Stimulated activated CD4-positive, alpha-beta T cell treated with anti-CD3 and anti-CD28 coated beads, Interleukin-4, amount 100 ng/mL, for 24 hours (primary cell): Measurements from ENCODE around the gene CPSF2.

Experiments
- DNase-seq: peaks from one replicate; pipeline ENCODE4 v3.0.0-alpha.2; 2020

CPSF2 gene

DNA sequence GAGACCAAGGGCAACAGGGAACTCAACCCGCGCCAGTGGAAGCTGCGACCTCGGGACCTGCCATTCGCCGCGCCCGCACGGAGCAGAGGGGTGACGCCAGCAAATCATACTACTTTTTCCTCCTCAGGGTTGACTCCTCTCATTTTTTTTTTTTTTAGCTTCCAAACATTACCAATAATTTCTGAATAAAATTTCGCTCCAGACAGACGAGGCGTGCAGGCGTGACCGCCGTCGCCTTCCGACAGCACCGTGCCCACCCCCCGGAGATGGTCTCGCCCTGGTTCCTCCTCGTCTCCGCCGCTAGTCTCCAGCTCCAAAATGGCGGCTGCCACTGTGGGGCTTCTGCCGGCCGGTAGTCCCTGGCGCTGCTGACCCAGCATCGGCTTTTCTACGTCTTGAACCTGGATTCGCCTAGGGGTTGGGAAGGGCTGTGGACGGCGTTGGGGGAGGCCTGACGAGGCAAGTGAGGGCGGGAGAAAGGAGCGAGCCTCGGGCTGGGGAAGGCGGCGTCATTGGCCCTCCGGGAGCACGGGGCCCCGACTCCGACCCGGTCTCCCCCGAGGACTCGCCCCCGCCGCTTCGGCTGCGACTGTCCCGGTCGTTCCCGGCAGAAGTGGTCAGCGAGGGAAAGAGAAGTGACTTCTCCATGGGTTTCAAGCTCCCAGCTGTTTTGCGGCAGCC, at the start of gene CPSF2, which contains the start of gene NDUFB1:
CPSF2 (plus strand) TSS at position 300 of the 681 bp plus-strand sequence. CDS start 9,016 bp downstream, outside the sequence.
NDUFB1 (minus strand) TSS at position 37 of the 681 bp plus-strand sequence. CDS start 4,069 bp downstream, outside the sequence.
- peak; percentile 88 for DNase-seq

DNA sequence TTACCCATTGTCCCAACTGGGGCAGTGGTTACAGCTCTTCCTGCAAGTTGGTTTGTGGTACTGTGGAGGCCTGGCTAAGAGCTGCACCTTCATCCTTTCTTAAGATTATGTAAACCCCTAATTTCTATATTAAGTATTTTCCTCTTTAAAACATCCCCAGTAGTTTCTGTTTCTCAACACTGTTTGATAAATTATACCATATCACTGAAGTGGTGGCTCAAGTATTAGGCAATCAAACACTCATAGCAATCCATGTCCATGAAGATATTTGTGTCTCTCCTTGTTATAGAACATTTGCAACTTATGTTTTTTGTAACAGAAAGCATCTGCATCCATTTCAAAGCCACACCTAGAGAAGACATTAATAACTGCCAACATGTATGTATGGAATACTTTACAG, 47.2 kb upstream of the CPSF2 start:
- DNase-seq: no peak

DNA sequence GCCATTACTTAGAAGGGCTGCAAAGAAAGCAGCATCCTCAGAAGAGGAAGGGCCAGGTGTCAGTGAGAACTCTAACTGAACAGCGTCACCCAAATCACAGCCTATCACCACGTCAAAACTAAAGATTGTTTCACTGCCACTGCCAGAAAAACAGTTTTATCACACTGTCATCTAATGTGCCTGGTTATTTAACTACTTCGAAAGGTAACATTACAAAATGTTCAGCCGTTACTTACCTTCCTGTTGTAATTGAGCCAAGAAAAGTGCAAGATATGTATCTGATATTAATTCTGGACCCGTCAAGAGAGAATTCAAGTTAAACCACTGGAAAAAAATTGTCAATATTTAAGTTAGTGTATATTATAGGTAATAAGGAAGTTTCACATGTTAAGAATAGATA, 33.3 kb upstream of the CPSF2 start:
- DNase-seq: no peak

DNA sequence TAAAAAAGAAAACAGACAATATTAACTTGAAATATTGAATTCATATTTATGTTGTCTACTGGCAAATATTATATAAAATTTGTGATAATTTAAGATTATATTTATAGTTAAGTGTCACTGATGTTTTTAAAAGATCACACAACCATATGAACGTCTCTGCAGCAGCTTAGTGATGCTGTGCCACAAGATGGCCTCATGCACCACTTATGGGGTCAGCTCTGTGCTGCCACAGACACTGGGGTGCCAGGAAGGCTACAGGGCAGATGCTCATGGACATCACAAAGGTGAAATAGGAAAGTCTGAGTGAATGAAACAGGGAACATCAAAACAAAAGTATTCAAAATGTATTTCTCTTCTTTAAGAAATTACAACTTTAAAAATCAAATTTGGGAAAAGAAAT, 28.4 kb upstream of the CPSF2 start:
- DNase-seq: no peak

DNA sequence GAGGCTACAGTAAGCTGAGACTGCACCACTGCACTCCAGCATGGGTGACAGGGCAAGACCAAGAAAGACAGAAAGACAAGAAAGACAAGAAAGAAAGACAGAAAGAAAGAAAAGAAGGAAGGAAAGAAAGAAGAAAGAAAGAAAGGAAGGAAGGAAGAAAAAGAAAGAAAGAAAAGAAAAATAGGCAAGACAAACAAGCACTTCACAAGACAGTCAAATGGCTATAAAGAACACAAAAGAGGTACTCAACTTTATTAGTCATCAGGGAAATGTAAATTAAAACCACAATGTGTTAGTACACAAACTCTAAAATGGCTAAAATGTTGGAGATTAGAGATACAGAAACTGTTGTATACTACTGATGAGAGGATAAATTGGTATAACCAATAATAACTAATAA, 22.0 kb upstream of the CPSF2 start:
- no peak for DNase-seq

DNA sequence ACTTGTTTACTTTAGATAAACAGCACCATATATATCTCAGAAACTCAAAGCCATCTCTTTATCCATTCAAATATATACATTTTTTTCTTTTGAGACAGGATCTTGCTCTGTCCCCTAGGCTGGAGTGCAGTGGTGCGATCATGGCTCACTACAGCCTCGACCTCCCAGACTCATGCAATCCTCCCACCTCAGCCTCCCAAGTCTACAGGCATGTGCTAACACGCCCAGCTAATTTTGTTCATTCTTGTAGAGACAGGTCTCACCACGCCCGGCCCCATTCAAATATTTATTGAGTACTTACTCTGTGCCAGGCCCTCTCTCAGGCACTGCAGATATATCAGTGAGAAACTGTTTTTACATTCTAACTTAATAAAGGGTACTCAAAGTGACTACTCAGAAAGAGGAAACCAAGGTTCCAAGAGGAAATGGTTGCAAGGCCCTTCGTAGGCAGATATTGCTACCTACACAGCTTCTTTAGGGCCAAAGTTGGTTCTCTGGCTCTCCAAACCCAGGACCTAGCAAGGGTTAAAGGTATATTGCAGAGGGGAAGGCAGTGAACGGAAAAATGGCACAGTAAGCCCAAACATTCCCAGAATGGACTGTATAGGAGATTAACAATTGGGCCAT, 18.3 kb upstream of the CPSF2 start:
- DNase-seq: no peak

DNA sequence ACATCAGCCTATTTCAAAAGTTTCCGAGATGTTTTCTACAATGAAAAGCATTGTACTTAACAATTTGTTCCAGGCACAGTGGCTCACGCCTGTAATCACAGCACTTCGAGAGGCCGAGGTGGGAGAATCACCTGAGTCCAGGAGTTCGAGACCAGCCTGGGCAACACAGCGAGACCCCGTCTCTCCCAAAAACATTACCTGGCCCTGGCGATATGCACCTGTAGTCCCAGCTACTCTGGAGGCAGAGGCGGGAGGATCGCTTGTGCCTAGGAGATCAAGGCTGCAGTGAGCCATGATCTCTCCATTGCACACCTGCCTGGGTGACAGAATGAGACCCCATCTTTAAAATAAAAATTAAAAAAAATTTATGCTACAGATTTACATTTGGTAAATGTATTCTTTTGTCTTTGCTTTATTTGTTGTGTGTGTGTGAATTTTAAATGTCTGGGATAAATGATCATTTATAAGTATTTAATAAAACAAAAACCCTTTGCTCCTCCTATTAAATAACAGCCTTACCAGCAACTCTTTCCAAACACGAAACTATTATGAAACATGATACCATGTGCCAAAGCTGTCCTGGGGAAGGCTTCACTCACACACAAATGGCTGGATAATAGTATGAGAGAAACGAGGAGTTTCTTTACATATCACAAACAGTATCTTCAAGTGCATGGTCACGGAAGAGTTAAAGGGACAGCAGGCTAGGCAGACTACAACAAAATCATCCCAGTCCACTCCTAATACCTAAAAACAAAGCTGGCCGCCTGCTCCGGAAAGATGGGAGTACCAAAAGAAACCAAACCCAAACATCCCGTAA, 16.5 kb upstream of the CPSF2 start:
- no peak for DNase-seq

DNA sequence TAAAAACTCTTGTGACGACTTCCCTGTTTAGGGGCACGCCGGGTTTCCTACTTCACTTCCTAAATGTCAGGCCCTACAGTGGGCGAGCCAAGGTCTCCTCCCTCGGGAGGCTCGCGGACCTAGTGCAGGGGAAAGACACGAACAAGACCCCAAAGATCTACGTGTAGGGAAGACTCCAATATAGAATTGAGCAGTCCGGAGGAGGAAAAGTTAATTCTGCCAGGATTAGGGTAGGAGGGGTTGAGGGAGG, 16.0 kb upstream of the CPSF2 start:
- peak; percentile 24 for DNase-seq

DNA sequence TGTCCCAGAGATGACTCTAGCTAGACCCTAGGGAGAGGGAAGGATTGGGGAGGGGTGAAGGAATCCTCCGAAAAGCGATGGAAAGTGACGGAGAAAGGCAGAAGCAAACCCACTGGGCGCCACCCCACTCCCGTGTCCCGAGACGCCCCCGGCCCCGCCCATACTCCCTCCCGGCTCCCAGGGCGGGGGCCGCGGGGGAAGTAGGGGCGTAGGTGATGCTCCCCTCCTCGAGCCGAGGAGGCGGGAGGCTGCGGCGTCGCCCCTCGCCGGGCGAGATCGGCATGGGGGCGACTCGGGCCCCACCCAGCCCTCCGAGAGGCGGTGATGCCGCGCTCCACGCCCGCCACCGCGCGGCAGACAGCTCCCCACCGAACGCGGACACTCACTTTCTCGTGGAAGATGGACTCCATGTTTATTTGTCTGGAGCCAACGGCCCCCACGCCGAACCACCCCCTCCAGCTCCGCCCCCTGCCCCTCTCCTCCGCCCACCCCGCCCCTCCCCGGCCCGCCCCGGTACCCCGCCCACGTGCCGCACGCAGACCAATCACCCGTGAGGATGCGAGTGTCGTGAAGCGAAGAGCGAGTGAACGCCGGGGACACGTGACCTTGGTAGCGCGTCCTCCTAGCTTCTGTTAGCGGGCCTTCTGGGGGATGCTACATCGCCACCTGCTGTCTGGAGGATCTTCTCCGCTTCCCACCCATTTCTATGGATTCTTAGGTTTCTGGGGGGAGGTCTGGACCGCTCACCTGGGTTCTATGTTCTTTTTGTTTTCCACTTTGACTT, 15.4 kb upstream of the CPSF2 start, which contains the start of gene ATXN3:
ATXN3 (minus strand) TSS at position 440 of the 784 bp plus-strand sequence; CDS start at position 410, 30 bp downstream.
- peak; percentile 97 for DNase-seq

DNA sequence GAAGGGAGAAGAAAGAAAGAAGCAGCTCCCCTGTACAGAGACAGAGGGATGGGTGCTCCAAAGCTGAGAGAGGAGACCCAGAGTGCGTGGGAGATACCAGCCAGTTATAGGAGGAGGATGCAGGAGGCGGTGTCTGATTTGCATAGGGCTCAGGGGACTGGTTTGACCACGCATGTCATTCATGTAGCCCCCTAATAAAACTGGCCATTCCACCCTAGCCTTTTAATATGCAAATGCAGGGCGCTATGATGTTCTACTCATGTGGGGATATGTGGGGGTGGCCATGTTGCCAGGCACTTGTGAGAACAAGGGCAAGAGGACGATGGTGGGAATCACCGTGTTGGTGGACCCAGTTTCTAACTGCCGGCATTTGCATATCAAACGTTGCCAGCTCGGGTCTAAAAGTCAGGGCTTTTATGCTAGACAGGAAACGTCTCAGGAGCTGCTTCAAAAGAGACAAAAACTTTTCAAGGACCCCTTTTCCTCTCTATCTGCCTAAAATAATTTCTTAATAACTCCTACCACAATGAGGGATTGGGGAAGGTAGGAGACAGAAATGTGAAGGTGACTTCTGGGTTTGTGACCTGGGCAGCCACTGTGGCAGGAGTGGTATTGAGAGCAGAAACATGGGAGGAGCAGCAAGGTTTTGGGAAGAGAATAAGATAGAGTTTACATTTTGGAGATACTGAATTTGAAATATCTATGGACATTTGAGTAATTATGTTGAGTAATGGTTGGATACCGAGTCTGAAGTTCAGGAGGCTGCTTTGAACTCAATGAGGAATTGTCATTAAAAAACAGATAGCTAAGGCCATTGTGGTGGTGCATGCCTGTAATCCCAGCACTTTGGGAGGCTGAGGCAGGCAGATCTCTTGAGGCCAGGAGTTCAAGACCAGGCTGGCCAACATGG, 13.2 kb upstream of the CPSF2 start:
- peak; percentile 29 for DNase-seq

DNA sequence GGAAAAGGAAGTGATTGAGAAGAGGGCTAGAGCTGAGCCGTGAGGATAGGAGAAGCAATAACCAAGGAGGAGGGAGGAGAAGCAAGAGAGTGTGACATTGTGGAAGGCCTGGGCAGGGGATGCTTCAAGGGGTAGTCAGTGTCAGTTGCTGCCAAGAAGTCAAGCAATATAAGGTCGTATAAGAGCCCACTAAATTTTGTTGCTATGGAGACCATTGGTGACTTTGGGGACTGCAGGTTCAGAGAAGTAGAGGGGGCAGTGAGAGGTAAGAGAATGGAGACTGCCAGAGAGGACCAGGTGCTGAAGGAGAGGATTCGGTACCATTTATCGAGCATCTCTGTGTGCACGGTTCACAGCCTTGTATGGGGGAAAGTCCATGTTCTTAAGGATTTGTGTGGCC, 12.3 kb upstream of the CPSF2 start:
- no peak for DNase-seq

DNA sequence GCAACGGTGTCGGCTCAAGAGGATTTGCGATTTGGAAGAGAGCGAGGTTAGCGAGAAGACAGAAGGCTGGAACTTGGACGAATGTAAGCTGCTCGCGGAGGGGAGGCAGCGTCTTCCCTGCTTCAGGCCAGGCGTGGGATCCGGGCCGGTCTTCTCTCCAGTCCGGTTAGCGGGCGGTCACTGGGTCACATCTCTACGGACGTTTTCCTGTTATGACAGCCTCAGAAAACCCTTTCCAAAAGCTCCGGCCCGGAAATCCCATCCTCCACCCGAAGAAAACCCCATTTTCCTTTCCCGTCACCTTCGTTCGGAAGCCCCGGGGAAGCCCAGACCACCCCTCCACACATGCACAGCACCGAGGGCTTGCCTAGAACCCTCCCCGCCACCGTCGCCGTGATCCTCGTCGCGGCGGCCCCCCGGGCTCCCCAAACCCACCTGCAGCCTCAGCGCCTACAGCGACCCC, 531 bp upstream of the CPSF2 start:
- no peak for DNase-seq

DNA sequence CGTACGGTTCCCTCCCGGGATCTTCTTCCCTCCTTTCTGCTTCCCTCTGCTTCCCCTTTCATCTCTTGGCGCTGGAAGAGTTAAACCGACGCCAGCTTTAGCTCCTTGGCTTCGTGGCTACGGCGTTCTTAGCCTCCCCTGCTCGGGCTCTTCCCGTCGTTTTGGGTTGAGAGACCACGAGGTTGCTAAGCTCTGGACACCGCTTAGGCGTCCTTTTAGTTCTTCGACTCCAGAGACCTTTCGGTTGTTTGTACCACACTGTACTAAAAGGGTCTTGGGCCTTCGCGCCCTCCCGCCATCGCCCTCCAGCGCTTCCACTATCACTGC, 545 bp downstream of the CPSF2 start:
- peak; percentile 13 for DNase-seq

DNA sequence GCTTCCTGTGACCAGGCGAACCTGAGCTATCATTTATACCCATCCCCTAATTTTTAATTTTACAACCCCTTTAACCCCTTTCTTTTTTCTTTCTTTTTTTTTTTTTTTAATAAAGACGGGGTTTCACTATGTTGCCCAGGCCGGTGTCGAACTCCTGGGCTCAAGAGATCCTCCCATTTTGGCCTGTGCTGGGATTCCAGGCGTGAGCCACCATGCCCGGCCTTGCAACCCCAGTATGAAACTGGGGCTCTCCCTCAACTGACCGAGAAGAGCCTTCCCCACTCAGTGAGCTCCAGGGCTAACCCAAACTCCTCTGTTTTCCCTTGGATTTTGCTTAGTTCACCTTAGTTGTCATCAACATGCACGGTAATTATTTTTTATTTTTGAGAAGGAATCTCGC, 992 bp downstream of the CPSF2 start:
- DNase-seq: no peak

DNA sequence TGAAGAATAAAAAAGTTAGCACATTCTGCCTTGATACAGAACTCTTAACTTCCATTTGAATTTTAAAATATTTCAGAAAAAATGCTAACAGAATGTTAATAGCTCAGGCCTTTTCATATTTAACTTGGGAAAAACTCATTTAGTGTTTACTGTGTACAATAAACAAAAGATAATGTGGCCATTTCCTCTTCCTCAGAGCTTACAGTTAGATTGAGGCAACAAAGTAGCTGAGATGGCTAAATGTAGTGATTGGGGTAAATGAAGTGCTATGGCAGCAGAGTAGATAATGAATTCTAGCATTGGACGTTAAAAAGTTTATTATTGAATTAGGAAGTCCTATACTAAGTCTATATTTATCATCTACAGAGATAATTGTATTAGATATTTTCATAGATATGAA, 12.7 kb downstream of the CPSF2 start:
- no peak for DNase-seq

DNA sequence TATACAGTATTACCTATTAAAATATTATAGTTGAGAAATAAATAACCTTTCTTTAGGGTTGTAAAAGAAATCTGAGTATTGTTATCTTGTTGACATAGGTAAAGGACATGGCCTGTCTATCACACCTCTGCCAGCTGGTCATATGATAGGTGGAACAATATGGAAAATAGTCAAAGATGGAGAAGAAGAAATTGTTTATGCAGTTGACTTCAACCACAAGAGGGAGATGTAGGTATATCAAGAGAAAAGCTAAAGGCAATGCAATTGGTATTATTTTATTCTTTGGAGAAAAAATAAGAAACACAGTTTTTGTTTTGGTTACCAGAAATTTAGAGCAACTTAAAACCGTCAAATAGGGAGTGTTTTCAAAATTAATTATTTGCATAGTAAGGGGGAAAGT, 13.5 kb downstream of the CPSF2 start:
- no peak for DNase-seq

DNA sequence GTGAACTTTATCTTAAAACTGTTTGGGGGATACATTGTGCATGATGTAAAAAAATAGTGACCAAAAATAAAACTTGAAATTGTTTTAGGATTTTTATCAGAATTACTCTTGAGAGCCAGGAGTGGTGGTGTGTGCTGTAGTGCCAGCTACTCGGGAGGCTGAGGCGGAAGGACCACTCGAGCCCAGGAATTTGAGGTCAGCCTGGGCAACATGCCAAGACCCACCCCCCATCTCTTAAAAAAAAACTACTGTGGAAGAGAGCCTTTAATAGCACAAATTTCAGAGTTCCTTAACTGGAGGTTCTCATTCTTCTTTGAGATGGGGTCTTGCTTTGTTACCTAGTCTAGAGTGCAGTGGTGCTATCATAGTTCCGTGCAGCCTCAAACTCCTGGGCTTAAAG, 21.5 kb downstream of the CPSF2 start:
- DNase-seq: no peak

DNA sequence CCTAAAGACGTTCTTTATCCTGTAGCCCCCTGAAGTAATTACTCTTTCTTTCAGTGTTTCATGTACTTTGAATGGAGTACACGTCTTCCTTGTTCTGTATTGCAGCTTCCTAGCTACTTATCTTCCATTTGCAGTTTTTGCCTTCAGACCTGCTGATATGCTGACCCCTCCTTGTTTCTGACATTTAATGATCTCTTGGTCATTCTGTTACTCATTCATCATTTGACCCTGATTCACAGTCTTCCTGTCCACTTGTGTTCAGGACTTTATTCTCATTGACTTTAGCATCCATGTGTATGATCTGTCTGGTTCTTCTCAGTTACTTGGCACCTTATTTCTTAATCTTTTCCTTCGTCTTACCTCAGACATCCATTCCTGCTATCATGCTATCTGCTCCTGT, 22.2 kb downstream of the CPSF2 start:
- no peak for DNase-seq

DNA sequence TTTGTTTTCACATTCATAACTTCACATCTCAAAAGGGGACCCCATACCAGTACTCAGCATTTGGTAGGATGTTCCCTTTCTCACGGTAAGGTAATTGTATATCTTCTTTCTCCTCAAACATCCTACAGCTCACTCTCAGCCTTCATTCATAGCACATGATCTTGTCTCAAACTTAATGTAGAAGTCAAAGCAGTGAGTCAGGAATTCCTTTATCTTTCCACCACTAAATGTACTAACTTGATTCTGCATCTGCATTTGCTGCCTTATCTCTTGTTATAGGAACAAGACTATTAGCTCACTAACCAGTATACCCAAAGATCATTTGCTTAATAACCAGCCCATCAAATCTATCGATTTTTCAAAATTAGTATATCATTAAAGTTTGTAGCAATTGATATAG, 22.9 kb downstream of the CPSF2 start:
- DNase-seq: no peak

DNA sequence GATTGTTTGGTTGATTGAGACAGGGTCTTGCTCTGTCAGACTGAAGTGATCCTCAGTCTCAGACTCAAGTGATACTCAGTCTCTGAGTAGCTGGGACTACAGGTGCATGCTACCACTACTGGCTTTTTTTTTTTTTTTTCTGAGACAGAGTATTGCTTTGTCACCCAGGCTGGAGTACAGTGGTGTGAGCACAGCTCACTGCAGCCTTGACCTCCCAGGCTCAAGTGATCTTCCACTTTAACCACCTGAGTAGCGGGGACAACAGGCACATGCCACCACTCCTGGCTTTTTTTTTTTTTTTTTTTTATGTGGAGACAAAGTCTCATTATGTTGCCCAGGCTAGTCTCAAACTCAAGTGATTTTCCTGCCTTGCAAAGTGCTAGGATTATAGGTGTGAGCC, 31.8 kb downstream of the CPSF2 start:
- no peak for DNase-seq

DNA sequence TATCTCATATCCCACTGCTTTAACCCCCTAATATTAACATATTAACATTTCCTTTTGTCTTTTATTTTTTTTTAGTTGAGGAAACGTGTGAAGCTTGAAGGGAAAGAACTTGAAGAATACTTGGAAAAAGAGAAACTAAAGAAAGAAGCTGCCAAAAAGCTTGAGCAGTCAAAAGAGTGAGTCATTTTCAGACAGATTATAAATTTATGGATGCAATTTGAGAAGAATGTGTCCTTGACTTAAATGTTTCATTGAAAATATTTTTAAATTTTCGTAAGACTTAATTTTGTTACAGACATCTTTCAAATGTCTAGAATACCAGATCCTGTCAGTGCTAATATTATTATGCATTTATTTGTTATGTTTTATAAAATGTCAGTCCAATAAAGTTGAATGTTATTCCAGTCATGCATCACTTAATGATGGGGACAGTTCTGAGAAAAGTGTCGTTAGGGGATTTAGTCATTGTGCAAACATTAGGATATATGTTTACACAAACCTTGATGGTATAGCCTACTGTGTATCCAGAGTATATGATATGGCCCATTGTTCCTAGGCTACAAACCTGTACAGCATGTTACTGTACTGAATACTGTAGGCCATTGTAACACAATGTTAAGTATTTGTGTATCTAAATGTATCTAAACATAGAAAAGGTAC, 32.6 kb downstream of the CPSF2 start:
- no peak for DNase-seq

DNA sequence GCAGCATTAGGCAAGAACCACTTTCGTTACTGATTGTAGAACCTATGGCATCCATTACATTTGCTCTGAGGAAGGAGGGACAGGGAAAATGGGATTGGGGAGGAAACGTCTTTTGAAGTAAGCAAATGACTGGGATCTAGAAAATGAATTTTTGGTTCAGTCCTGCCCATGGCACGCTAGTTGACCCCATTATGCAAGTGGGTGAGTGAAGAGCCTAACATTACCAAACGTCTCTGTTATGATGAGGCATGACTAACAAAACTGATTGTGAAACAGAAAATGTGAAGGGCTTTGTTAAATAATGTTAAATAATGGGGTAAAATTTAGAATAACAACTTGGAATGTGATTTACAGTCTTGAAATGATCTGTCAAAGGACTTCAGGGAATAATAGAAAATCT, 38.9 kb downstream of the CPSF2 start:
- DNase-seq: no peak
